Measurements from ENCODE around the gene LRRFIP2.

DNA sequence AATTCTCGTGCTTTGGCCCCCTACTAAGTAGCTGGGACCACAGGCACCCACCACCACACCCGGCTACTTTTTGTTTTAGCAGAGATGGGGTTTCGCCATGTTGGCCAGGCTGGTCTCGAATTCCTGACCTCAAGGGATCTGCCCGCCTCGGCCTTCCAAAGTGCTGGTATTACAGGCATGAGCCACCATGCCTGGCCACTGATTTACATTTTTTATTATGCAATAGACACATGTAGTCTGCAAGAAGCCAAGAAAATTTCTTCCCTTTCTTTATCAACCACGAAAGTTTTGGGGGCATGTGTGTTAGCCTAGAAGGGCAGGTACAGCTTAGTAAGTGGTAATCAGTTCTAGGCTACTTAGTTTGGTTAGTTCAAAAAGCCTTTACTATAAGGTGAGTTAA is 51.1 kb downstream of the LRRFIP2 start:
- TF ChIP-seq CTCF (IDR thresholded peaks at IDR 0.05) (no peak), POLR2A (IDR thresholded peaks at IDR 0.05) (no peak)
